Heart left ventricle (tissue), 16 donors: ENCODE data around the gene RPS6KA2. TPM values are rescaled to one million over a fixed set of nuclear protein-coding genes. Genes with fewer than 3 reads are reported as not detected.

Experiments
- ATAC-seq, 4 donors: fragments of 200-7000 bp; cut with Tn5 transposase; one replicate each; pipeline ENCODE4 v1.9.1; 2020 to 2022; ENCODE audit warnings: moderate library complexity in 4 of 4, mild to moderate bottlenecking in 3 of 4, moderate number of reproducible peaks in 1 of 4
- DNase-seq, 5 donors: peaks; one replicate each; pipeline ENCODE4 v3.0.0-alpha.2; 2020
- H3K27ac ChIP-seq, 12 donors: fragments of 200-600 bp; sonication (generic) in 4 of 12; one replicate each; pipeline versions ENCODE4 v1.5.0 to v1.8.0; 2016 to 2022; ENCODE audit warnings: mild to moderate bottlenecking in 2 of 12
- H3K27me3 ChIP-seq, 9 donors: fragments of 200-600 bp; sonication (generic) in 2 of 9; one replicate each; pipeline versions ENCODE4 v1.5.1 to v1.8.0; 2016 to 2022; ENCODE audit warnings: mild to moderate bottlenecking in 3 of 9
- H3K36me3 ChIP-seq, 9 donors: fragments of 200-600 bp; sonication (generic) in 2 of 9; one replicate each; pipeline versions ENCODE4 v1.5.0 to v1.8.0; 2018 to 2022; ENCODE audit warnings: mild to moderate bottlenecking in 2 of 9
- H3K4me1 ChIP-seq, 12 donors: fragments of 200-600 bp; sonication (generic) in 4 of 12; one replicate each; pipeline versions ENCODE4 v1.5.0 to v1.8.0; 2016 to 2022; ENCODE audit warnings: mild to moderate bottlenecking in 3 of 12
- H3K4me3 ChIP-seq, 12 donors: fragments of 200-600 bp; sonication (generic) in 4 of 12; one replicate each; pipeline versions ENCODE4 v1.5.0 to v1.8.0; 2017 to 2022; ENCODE audit warnings: mild to moderate bottlenecking in 9 of 12, moderate library complexity in 4 of 12
- H3K9me3 ChIP-seq, 12 donors: fragments of 200-600 bp; sonication (generic) in 4 of 12; one replicate each; pipeline versions ENCODE4 v1.5.0 to v1.8.0; 2016 to 2022; ENCODE audit warnings: mild to moderate bottlenecking in 1 of 12
- POLR2A ChIP-seq, 2 donors: fragments of 450-650 bp; IDR thresholded peaks; one replicate each; pipeline ENCODE4 v1.6.1; 2017; ENCODE audit warnings: antibody characterized with exemption in 2 of 2, mild to moderate bottlenecking in 2 of 2, moderate library complexity in 2 of 2
- WGBS, 4 donors: extraction: QIAGEN DNeasy Blood & Tissue Kit in 2 of 4; methylation state at CpG; one replicate each; pipeline versions ENCODE4 v1.1.5 to v1.1.7; 2013 to 2018; 5-methylcytosine and 5-hydroxymethylcytosine counted together
- intact Hi-C, 10 donors: fragments of 100-400 bp; cut with DNase I; formaldehyde crosslinking; loops; one replicate each; pipeline versions ENCODE4 v1.11.1 to v1.14.2; 2022
- polyA plus RNA-seq, 2 donors: library from polyadenylated mRNA; stranded (reverse); fragments of 200-250 nt; gene quantifications; one replicate each; pipeline ENCODE4 v1.2.3, GENCODE V29; 2013
- total RNA-seq, 9 donors: library from RNA; depleted of rRNA in 2 of 9; stranded (reverse); fragments of >200 nt in 2 of 9; fragmentation: NEBNext Ultra II Directional in 3 of 9; extraction: Animal tissue kit (Norgen Biotek cat#: 25700) in 3 of 9; gene quantifications; one replicate each; pipeline versions ENCODE4 v1.1.0 to v1.2.4, GENCODE V29; 2016 to 2023
- TF ChIP-seq, protein P1 (sequence below), 12 donors: fragments of 200-600 bp; sonication (generic) in 4 of 12; IDR thresholded peaks; one replicate each; pipeline versions ENCODE4 v1.5.0 to v1.8.0; 2018 to 2022; ENCODE audit warnings: antibody characterized with exemption in 12 of 12, mild to moderate bottlenecking in 5 of 12
- donor health status: ischemic (EF 13 %, LVEDD 7.1; RV severe dilation, severe dysfunction).
- donor health status: healthy with polysubstance abuse.
- donor health status: DM: no; HTN: yes; CAD: no.
- donor health status: DM: no; HTN: no; CAD: no.
- donor health status: ischemic (EF 25% LVEDD 6.9; RV normal size, moderate dysfunction).
- donor health status: ischemic (EF 25% LVEDD 5.7; RV mildly dilated, moderate dysfunction).
- donor health status: healthy.
- donor health status: DM: yes; HTN: yes; CAD: no.
- donor health status: ischemic (EF 35%, LVEDD 5.7; RV mildly dilated, moderate dysfunction).
- donor health status: nonischemic (EF 11% LVEDD 7.7; RV severe dilation, severe dysfunction).
- donor health status: DM: yes; HTN: yes; CAD: no.
- donor health status: PGD.
- donor health status: ischemic (EF 29% LVEDD 5.4; RV normal size, mild dysfunction).
- donor health status: nonischemic (EF 23%, LVEDD 6.1; RV moderate dilation, normal function).

Gene RPS6KA2
- total and polyA plus RNA-seq, 11 donors = 23.0 to 171 (median 91.6) TPM

DNA sequence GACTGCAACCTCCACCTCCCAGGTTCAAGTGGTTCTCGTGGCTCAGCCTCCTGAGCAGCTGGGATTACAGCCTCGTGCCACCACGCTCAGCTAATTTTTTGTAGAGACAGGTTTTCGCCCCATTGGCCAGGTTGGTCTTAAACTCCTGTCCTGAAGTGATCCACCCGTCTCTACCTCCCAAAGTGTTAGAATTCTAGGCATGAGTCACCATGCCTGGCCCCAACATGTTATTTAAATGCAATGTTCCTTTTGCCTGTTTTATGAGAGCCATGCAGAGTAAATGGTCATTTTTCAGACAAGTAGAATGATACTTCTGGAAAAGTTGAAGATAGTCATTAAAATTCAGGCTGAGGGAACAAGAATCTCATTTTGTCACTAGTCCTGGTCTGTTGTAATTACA is 43.8 kb upstream of the RPS6KA2 start:
- H3K4me1 ChIP-seq = peaks cover 0 to 35% (median 21%) of the 10 kb centered on the region in 12 donors
- WGBS, 4 donors = 97 to 99% (median 98%) methylated on average over 5 of the region's 5 CpGs
- no peak for DNase-seq

DNA sequence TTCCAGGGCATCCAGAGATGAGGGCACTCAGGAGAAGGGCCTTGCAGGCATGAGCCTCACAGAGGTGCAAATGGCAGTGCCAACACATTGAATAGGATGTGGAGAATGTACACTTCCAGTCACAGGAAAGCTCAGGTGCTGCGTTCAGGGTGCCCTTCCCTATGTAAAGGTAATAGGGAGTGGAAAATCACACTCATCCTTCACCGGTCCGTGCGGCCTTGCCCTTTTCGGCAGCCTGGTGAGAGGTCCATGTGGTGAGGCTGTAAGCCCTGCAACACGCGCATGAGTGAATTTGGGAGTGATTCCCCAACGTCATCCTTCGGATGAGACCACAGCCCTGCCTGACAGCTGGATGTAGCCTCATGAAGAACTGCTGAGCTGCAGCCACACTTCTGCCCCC is 43.0 kb upstream of the RPS6KA2 start:
- WGBS, 4 donors = 95 to 99% (median 98%) methylated on average over 9 of the region's 9 CpGs
- DNase-seq = peak in 1 of 5 donors; percentile 3

More for the DNA sequence above, 43.8 kb upstream of the RPS6KA2 start:
- Histone ChIP-seq H3K4me3 (no peak overlapping the region), H3K9me3 (no peaks in the 10 kb centered on the region), H3K27ac (no peak overlapping the region), H3K27me3 (peaks cover 0 to 13% (median 0%) of the 10 kb centered on the region in 9 donors), H3K36me3 (no peaks in the 10 kb centered on the region)
- ATAC-seq = no peak
- no peak for TF ChIP-seq POLR2A (IDR thresholded peaks at IDR 0.05)
- TF ChIP-seq, protein P1, sequence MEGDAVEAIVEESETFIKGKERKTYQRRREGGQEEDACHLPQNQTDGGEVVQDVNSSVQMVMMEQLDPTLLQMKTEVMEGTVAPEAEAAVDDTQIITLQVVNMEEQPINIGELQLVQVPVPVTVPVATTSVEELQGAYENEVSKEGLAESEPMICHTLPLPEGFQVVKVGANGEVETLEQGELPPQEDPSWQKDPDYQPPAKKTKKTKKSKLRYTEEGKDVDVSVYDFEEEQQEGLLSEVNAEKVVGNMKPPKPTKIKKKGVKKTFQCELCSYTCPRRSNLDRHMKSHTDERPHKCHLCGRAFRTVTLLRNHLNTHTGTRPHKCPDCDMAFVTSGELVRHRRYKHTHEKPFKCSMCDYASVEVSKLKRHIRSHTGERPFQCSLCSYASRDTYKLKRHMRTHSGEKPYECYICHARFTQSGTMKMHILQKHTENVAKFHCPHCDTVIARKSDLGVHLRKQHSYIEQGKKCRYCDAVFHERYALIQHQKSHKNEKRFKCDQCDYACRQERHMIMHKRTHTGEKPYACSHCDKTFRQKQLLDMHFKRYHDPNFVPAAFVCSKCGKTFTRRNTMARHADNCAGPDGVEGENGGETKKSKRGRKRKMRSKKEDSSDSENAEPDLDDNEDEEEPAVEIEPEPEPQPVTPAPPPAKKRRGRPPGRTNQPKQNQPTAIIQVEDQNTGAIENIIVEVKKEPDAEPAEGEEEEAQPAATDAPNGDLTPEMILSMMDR (IDR thresholded peaks at IDR 0.05) = no peak
- intact Hi-C loops = no loop called here

DNA sequence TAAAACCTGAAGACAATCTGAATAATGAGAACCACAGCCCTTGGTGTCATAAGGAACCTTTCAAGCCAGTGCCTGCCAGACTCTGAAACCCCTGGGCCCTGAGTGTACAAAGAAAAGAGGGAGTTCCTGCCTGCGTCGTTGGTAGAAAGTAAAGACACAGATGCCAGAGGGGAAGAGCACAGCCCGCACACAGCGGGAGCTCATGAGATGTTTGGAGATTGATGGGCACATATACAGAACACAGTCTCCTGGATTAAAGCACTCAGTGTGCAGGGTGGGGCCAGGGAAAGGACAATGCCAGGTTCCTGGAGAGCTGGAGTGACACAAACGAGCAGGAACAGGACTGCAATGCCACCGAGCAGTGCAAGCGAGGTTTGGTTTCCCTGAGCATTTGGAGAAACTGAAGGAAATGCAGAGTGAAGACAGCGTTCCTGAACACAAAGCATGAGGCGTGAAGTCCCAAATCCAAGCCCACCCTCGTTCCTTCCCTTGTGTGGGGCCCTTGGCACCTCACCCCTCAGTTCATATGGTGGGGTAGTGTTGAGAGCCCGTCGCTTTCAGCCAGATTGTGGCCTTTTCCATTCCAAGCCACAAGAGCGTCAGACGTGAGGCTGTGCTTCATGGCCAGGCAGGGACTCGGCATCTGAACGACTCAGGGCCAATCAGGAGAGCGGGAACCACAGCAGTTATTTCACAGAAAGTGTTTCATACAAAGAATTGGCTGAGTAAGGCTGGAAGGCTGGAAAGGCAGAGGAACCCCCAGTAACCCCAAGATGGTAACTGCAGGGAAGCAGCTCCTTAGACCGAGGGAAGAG is 41.0 kb upstream of the RPS6KA2 start:
- no peak for ATAC-seq
- TF ChIP-seq POLR2A (IDR thresholded peaks at IDR 0.05) = no peak
- TF ChIP-seq, protein P1 (IDR thresholded peaks at IDR 0.05) = no peak
- H3K27me3 ChIP-seq = peaks cover 0 to 13% (median 0%) of the 10 kb centered on the region in 9 donors
- H3K27ac ChIP-seq = no peak overlapping the region
- no peaks in the 10 kb centered on the region for H3K36me3 ChIP-seq
- intact Hi-C loops = no loop called here
- no peak overlapping the region for H3K4me3 ChIP-seq
- no peaks in the 10 kb centered on the region for H3K9me3 ChIP-seq
- peaks cover 0 to 20% (median 13%) of the 10 kb centered on the region in 12 donors for H3K4me1 ChIP-seq
- 88 to 94% (median 92%) methylated on average over 13 to 18 of the region's 18 CpGs for WGBS, 4 donors
- DNase-seq = no peak

More for the DNA sequence above, 43.0 kb upstream of the RPS6KA2 start:
- Histone ChIP-seq H3K27me3 (peaks cover 0 to 13% (median 0%) of the 10 kb centered on the region in 9 donors), H3K36me3 (no peaks in the 10 kb centered on the region), H3K4me3 (no peak overlapping the region), H3K27ac (no peak overlapping the region), H3K4me1 (peaks cover 0 to 35% (median 21%) of the 10 kb centered on the region in 12 donors), H3K9me3 (no peaks in the 10 kb centered on the region)
- TF ChIP-seq, protein P1 (IDR thresholded peaks at IDR 0.05) = no peak
- TF ChIP-seq POLR2A (IDR thresholded peaks at IDR 0.05) = no peak
- no peak for ATAC-seq
- intact Hi-C loops = no loop called here

DNA sequence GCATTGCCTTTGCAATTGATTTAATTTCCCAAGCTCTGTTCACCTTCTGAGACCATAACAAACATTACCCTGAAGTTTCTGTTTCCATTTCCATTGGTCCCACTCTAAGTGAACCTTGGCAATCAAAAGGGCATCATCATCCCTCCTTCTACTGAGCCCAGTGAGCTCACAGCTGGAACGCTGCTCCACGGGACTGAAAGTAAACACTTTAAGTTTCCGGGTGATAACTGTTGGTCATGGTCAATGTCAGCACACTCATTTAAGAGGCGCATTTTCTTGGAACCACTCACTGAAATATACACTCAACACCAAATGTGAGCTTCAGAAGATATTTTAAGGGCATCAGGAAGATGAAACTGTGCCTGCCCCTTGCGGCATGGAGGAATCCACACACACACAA is 37.1 kb upstream of the RPS6KA2 start:
- WGBS, 4 donors = 38 to 46% (median 40%) methylated on average over 5 of the region's 5 CpGs
- Histone ChIP-seq H3K4me3 (no peak overlapping the region), H3K27me3 (no peaks in the 10 kb centered on the region), H3K4me1 (peaks cover 0 to 5% (median 0%) of the 10 kb centered on the region in 12 donors), H3K27ac (no peak overlapping the region), H3K36me3 (no peaks in the 10 kb centered on the region), H3K9me3 (no peaks in the 10 kb centered on the region)
- no peak for TF ChIP-seq POLR2A (IDR thresholded peaks at IDR 0.05)
- TF ChIP-seq, protein P1 (IDR thresholded peaks at IDR 0.05) = no peak
- DNase-seq (no peak), ATAC-seq (peak in 2 of 4 donors; percentile 51 to 63)
- intact Hi-C loops = no loop called here
